HepG2 (cell line): ENCODE data around the gene MMP25. TPM values are rescaled to one million over a fixed set of nuclear protein-coding genes. Genes with fewer than 3 reads are reported as not detected.
A peak's percentile ranks its signal among the peaks of the same experiment; 100 is the strongest.

Experiments
- CAMTA2 ChIP-seq: sonication (generic); formaldehyde crosslinking; IDR thresholded peaks from 2 replicates; pipeline ENCODE4 v1.4.0; 2020; ENCODE audit warnings: mild to moderate bottlenecking, missing genetic modification reagents, borderline replicate concordance
- DPF2 ChIP-seq: sonication (generic); formaldehyde crosslinking; IDR thresholded peaks from 2 replicates; pipeline ENCODE4 v1.4.0; 2020; ENCODE audit warnings: mild to moderate bottlenecking, low read depth, missing genetic modification reagents, borderline replicate concordance
- FUBP1 ChIP-seq: sonication (generic); formaldehyde crosslinking; IDR thresholded peaks from 2 replicates; pipeline ENCODE4 v1.5.1; 2020; ENCODE audit warnings: missing genetic modification reagents, mild to moderate bottlenecking, borderline replicate concordance
- HDAC6 ChIP-seq: fragments of 200-600 bp; sonication (generic); IDR thresholded peaks from 2 replicates; pipeline ENCODE4 v1.7.0; 2017; ENCODE audit warnings: mild to moderate bottlenecking, antibody characterized with exemption, low read length, low read depth
- HNF4A ChIP-seq: sonication (generic); formaldehyde crosslinking; IDR thresholded peaks from 2 replicates; pipeline ENCODE4 v1.4.0; 2020; ENCODE audit warnings: missing genetic modification reagents
- KAT7 ChIP-seq: IDR thresholded peaks from 2 replicates; pipeline ENCODE4 v1.6.1; 2018; ENCODE audit warnings: borderline replicate concordance, missing compliant biosample characterization
- MIXL1 ChIP-seq: IDR thresholded peaks from 2 replicates; pipeline ENCODE4 v1.6.1; 2016
- NCOR1 ChIP-seq: fragments of 200-600 bp; sonication (generic); IDR thresholded peaks from 2 replicates; pipeline ENCODE4 v1.7.0; 2017; ENCODE audit warnings: antibody characterized with exemption, low read length, borderline replicate concordance
- PBX3 ChIP-seq: sonication (generic); formaldehyde crosslinking; IDR thresholded peaks from 2 replicates; pipeline ENCODE4 v1.8.1; 2023; ENCODE audit warnings: missing genetic modification reagents, inconsistent platforms, borderline replicate concordance
- PHB2 ChIP-seq: fragments of 450-650 bp; IDR thresholded peaks from 2 replicates; pipeline ENCODE4 v1.6.1; 2018; ENCODE audit not compliant: partially characterized antibody
- RAD51 ChIP-seq: fragments of 450-650 bp; IDR thresholded peaks from 2 replicates; pipeline ENCODE4 v1.6.1; 2016; ENCODE audit warnings: borderline replicate concordance
- SMAD3 ChIP-seq: sonication (generic); formaldehyde crosslinking; IDR thresholded peaks from 2 replicates; pipeline ENCODE4 v1.4.0; 2020; ENCODE audit warnings: missing genetic modification reagents
- SUZ12 ChIP-seq: fragments of 150-350 bp; IDR thresholded peaks from 2 replicates; pipeline ENCODE4 v1.6.1; 2014; ENCODE audit warnings: low read depth, low read length
- TBP ChIP-seq: sonication (generic); formaldehyde crosslinking; IDR thresholded peaks from 2 replicates; pipeline ENCODE4 v1.5.0; 2020; ENCODE audit warnings: missing genetic modification reagents
- TERF1 ChIP-seq: sonication (generic); formaldehyde crosslinking; IDR thresholded peaks from 2 replicates; pipeline ENCODE4 v1.8.0; 2022; ENCODE audit warnings: mild to moderate bottlenecking, missing genetic modification reagents, moderate library complexity
- TP53 ChIP-seq: sonication (generic); formaldehyde crosslinking; conservative IDR thresholded peaks from 2 replicates; pipeline ENCODE4 v1.4.0; 2020; ENCODE audit warnings: missing genetic modification reagents
- ZNF251 ChIP-seq: sonication (generic); formaldehyde crosslinking; IDR thresholded peaks from 2 replicates; pipeline ENCODE4 v1.9.0; 2021; ENCODE audit warnings: mild to moderate bottlenecking, missing genetic modification reagents
- ZNF451 ChIP-seq: sonication (generic); formaldehyde crosslinking; IDR thresholded peaks from 2 replicates; pipeline ENCODE4 v1.5.0; 2020; ENCODE audit warnings: mild to moderate bottlenecking, missing genetic modification reagents
- ZNF720 ChIP-seq: sonication (generic); formaldehyde crosslinking; IDR thresholded peaks from 2 replicates; pipeline ENCODE4 v1.4.0; 2020; ENCODE audit warnings: missing genetic modification reagents
- ZNF746 ChIP-seq: sonication (generic); formaldehyde crosslinking; IDR thresholded peaks from 2 replicates; pipeline ENCODE4 v1.8.0; 2022; ENCODE audit warnings: mild to moderate bottlenecking, missing genetic modification reagents
- ZNF883 ChIP-seq: sonication (generic); formaldehyde crosslinking; IDR thresholded peaks from 2 replicates; pipeline ENCODE4 v1.5.1; 2020; ENCODE audit warnings: mild to moderate bottlenecking, missing genetic modification reagents; ENCODE audit errors: not compliant biosample characterization
- polyA plus RNA-seq, 8 experiments: library from polyadenylated mRNA; depleted of rRNA in 3 of 8; stranded (reverse) in 7 of 8; unstranded in 1 of 8; fragments of >200 nt; fragmentation: Illumina TruSeq in 4 of 8; extraction: Trizol in 4 of 8; gene quantifications; 2 replicates each; pipeline versions ENCODE4 v1.2.1 to v1.2.3, GENCODE V29; 2011 to 2016; ENCODE audit warnings: low read depth in 4 of 8, missing spikeins in 1 of 8, mixed read lengths in 1 of 8; ENCODE audit not compliant: insufficient read depth in 1 of 8
- total RNA-seq, 5 experiments: library from RNA; depleted of rRNA; stranded (reverse); fragments of >200 nt; fragmentation: Illumina TruSeq; extraction: Trizol; gene quantifications; 2 replicates each; pipeline ENCODE4 v1.2.3, GENCODE V29; 2016; ENCODE audit warnings: low read depth in 1 of 5
- TF ChIP-seq, protein P1 (sequence below): sonication (generic); formaldehyde crosslinking; IDR thresholded peaks from 2 replicates; pipeline ENCODE4 v1.8.0; 2022; ENCODE audit warnings: mild to moderate bottlenecking, missing genetic modification reagents, borderline replicate concordance
- TF ChIP-seq, protein P2 (sequence below): sonication (generic); formaldehyde crosslinking; IDR thresholded peaks from 2 replicates; pipeline ENCODE4 v1.4.0; 2020; ENCODE audit warnings: mild to moderate bottlenecking, missing genetic modification reagents

The MMP25 gene
- total and polyA plus RNA-seq, 2 of the 13 experiments (the other 11 are each of a cell fraction or from before 2014, with no cell fraction given): 0.04 to 0.08 TPM

DNA sequence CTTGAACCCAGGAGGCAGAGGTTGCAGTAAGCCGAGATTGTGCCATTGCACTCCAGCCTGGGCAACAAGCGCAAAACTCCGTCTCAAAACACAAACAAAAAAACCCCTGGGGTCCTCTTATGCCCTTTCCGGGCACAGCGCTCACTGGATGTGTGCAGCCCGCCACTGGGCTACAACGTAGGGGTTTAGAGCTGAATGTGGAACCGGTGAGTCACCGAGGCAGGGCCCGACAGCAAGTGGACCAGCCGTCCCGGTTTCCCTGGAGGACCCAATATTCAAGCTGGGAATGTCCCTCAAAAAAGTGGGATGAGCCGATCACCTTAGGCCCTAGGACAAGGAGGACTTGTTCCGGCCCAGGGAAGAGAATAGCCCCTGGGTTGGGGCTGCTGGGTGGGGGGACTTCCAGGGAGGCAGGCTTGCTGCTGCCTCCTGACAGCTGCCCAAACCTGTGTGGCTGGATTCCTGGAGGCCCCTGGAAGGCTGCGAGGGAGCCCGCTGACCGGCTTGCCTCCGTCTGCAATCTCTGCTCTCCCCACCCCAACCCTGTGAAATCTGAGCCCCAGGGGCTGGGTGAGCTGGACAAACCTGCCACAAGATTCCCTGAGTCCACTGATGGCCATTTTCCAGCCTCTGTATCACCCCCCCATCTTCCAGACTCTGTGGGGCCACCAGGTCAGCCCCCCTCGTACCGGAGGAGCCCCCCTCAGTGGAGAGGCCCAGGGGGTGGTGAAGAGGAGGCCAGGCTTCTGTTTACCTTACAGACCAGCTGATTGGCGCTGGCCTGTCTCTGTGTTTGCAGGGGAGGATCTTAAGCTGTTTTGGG is 36.6 kb upstream of the MMP25 start (continued):
- TF ChIP-seq PBX3 (CRISPR knock-in tag): no peak
- no peak for TF ChIP-seq TP53 (CRISPR knock-in tag)
- no peak for TF ChIP-seq RAD51
- TF ChIP-seq, protein P1, sequence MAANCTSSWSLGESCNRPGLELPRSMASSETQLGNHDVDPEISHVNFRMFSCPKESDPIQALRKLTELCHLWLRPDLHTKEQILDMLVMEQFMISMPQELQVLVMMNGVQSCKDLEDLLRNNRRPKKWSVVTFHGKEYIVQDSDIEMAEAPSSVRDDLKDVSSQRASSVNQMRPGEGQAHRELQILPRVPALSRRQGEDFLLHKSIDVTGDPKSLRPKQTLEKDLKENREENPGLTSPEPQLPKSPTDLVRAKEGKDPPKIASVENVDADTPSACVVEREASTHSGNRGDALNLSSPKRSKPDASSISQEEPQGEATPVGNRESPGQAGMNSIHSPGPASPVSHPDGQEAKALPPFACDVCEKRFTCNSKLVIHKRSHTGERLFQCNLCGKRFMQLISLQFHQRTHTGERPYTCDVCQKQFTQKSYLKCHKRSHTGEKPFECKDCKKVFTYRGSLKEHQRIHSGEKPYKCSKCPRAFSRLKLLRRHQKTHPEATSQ (CRISPR knock-in tag): no peak
- no peak for TF ChIP-seq ZNF451 (CRISPR knock-in tag)
- TF ChIP-seq DPF2 (CRISPR knock-in tag): no peak
- TF ChIP-seq NCOR1: no peak
- no peak for TF ChIP-seq PHB2
- no peak for TF ChIP-seq TBP (CRISPR knock-in tag)
- peak; percentile 3; the same call in 1 of the 2 replicates for TF ChIP-seq HNF4A (CRISPR knock-in tag)
- no peak for TF ChIP-seq FUBP1
- no peak for TF ChIP-seq HDAC6
- TF ChIP-seq, protein P2, sequence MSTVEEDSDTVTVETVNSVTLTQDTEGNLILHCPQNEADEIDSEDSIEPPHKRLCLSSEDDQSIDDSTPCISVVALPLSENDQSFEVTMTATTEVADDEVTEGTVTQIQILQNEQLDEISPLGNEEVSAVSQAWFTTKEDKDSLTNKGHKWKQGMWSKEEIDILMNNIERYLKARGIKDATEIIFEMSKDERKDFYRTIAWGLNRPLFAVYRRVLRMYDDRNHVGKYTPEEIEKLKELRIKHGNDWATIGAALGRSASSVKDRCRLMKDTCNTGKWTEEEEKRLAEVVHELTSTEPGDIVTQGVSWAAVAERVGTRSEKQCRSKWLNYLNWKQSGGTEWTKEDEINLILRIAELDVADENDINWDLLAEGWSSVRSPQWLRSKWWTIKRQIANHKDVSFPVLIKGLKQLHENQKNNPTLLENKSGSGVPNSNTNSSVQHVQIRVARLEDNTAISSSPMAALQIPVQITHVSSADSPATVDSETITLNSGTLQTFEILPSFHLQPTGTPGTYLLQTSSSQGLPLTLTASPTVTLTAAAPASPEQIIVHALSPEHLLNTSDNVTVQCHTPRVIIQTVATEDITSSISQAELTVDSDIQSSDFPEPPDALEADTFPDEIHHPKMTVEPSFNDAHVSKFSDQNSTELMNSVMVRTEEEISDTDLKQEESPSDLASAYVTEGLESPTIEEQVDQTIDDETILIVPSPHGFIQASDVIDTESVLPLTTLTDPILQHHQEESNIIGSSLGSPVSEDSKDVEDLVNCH (CRISPR knock-in tag): no peak
- no peak for TF ChIP-seq MIXL1 (CRISPR knock-in tag)
- no peak for TF ChIP-seq ZNF746 (CRISPR knock-in tag)
- TF ChIP-seq ZNF720 (CRISPR knock-in tag): no peak
- TF ChIP-seq SMAD3 (CRISPR knock-in tag): no peak
- no peak for TF ChIP-seq CAMTA2
- TF ChIP-seq ZNF251: no peak
- no peak for TF ChIP-seq TERF1
- no peak for TF ChIP-seq KAT7
- no peak for TF ChIP-seq ZNF883 (CRISPR knock-in tag)
- TF ChIP-seq SUZ12: no peak
